ENCODE data around the gene C5AR1. TPM values are rescaled to one million over a fixed set of nuclear protein-coding genes. Genes with fewer than 3 reads are reported as not detected.

The C5AR1 gene
- total and polyA plus RNA-seq, 9 of the 15 experiments (the other 6 are each of a cell fraction or from before 2014, with no cell fraction given) = 0.06 to 1.6 (median 0.28) TPM; not detected in 3

DNA sequence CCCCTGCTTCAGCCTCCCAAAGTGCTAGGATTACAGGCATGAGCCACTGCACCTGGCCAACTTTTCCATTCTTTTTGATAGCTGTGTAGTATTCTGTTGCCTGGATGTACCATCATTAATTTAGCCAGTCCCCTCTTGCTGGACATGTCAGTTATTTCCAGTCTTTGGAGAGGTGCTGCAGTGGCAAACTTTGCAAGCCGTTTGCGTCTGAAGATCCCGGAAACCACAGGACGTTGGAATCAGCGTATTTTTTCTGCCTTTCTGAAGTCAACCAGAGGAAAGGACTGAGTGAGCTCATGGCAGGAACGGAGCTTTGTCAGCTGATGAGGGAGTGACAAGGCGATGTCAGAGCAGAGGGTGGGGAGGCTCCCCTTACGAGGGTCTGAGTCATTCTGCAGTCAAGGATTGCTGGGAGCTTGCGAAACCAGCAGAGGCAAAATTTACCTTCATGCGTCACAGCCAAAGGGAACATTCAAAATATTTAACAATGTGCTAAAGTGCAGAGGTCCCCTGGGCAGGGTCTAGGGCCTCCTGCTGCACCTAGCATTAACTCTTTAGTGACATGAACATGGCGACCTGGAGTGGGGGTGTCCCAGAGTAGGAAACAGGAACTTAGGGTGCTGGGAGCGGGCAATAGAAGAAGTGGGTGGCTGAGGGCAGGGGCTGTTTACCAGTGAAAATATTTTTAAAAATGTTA lies 5.6 kb downstream of the C5AR1 start (continued):
- peak; percentile 82 for TF ChIP-seq TOE1 (IDR thresholded peaks at IDR 0.05; ENCODE audit: borderline replicate concordance)
- TF ChIP-seq TOE1 (CRISPR knock-in tag; IDR thresholded peaks at IDR 0.05; ENCODE audit: borderline replicate concordance, low read depth) = no peak
- TF ChIP-seq NFE2 (IDR thresholded peaks at IDR 0.05; ENCODE audit: low read depth) = peak; percentile 92
- TF ChIP-seq ZNF3 (CRISPR knock-in tag; IDR thresholded peaks at IDR 0.05) = no peak
- TF ChIP-seq, protein P1, sequence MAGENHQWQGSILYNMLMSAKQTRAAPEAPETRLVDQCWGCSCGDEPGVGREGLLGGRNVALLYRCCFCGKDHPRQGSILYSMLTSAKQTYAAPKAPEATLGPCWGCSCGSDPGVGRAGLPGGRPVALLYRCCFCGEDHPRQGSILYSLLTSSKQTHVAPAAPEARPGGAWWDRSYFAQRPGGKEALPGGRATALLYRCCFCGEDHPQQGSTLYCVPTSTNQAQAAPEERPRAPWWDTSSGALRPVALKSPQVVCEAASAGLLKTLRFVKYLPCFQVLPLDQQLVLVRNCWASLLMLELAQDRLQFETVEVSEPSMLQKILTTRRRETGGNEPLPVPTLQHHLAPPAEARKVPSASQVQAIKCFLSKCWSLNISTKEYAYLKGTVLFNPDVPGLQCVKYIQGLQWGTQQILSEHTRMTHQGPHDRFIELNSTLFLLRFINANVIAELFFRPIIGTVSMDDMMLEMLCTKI (IDR thresholded peaks at IDR 0.05; ENCODE audit: partially characterized antibody) = no peak
- TF ChIP-seq, protein P2, sequence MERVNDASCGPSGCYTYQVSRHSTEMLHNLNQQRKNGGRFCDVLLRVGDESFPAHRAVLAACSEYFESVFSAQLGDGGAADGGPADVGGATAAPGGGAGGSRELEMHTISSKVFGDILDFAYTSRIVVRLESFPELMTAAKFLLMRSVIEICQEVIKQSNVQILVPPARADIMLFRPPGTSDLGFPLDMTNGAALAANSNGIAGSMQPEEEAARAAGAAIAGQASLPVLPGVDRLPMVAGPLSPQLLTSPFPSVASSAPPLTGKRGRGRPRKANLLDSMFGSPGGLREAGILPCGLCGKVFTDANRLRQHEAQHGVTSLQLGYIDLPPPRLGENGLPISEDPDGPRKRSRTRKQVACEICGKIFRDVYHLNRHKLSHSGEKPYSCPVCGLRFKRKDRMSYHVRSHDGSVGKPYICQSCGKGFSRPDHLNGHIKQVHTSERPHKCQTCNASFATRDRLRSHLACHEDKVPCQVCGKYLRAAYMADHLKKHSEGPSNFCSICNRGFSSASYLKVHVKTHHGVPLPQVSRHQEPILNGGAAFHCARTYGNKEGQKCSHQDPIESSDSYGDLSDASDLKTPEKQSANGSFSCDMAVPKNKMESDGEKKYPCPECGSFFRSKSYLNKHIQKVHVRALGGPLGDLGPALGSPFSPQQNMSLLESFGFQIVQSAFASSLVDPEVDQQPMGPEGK (CRISPR knock-in tag; IDR thresholded peaks at IDR 0.05; ENCODE audit: borderline replicate concordance) = no peak
- TF ChIP-seq, protein P3, sequence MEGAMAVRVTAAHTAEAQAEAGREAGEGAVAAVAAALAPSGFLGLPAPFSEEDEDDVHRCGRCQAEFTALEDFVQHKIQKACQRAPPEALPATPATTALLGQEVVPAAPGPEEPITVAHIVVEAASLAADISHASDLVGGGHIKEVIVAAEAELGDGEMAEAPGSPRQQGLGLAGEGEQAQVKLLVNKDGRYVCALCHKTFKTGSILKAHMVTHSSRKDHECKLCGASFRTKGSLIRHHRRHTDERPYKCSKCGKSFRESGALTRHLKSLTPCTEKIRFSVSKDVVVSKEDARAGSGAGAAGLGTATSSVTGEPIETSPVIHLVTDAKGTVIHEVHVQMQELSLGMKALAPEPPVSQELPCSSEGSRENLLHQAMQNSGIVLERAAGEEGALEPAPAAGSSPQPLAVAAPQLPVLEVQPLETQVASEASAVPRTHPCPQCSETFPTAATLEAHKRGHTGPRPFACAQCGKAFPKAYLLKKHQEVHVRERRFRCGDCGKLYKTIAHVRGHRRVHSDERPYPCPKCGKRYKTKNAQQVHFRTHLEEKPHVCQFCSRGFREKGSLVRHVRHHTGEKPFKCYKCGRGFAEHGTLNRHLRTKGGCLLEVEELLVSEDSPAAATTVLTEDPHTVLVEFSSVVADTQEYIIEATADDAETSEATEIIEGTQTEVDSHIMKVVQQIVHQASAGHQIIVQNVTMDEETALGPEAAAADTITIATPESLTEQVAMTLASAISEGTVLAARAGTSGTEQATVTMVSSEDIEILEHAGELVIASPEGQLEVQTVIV (CRISPR knock-in tag; IDR thresholded peaks at IDR 0.05; ENCODE audit: borderline replicate concordance) = no peak
- no peak for TF ChIP-seq NR3C1 (CRISPR knock-in tag; IDR thresholded peaks at IDR 0.05)
- TF ChIP-seq KAT2B (IDR thresholded peaks at IDR 0.05; ENCODE audit: low read depth, low read length) = no peak
- no peak for TF ChIP-seq ZNF311 (CRISPR knock-in tag; IDR thresholded peaks at IDR 0.05)
- no peak for TF ChIP-seq ZNF23 (CRISPR knock-in tag; IDR thresholded peaks at IDR 0.05)
- no peak for TF ChIP-seq ZNF785 (CRISPR knock-in tag; IDR thresholded peaks at IDR 0.05)
- no peak for TF ChIP-seq ILK (tag; IDR thresholded peaks at IDR 0.05; ENCODE audit: borderline replicate concordance, low read depth)
- TF ChIP-seq DMBX1 (CRISPR knock-in tag; IDR thresholded peaks at IDR 0.05; ENCODE audit: borderline replicate concordance) = no peak
- no peak for TF ChIP-seq POLR2H (tag; IDR thresholded peaks at IDR 0.05; ENCODE audit: low read depth)

Data from K562 (cell line).